H1 (cell line): ENCODE data around the gene TNPO2. TPM values are rescaled to one million over a fixed set of nuclear protein-coding genes. Genes with fewer than 3 reads are reported as not detected.

Experiments used
- CTCF ChIA-PET: fragments of 300-600 bp; sonication (Branson Sonifier 250); formaldehyde crosslinking; loops from one replicate; lab custom pipeline; 2021; ENCODE audit not compliant: partially characterized antibody; lab: Charles Lee
- POLR2A ChIA-PET: fragments of 300-600 bp; sonication (Branson Sonifier 250); formaldehyde crosslinking; loops from one replicate; lab custom pipeline; 2021; ENCODE audit warnings: inconsistent platforms; ENCODE audit not compliant: partially characterized antibody; lab: Charles Lee
- DNase-seq, 2 experiments: peaks; one replicate each; pipeline versions ENCODE4 v3.0.0 to v3.0.0-alpha.2; 2010 to 2022; ENCODE audit warnings: low spot score in 2 of 2, low read depth in 1 of 2, mixed read lengths in 1 of 2
- FAIRE-seq: peaks from 2 replicates; lab custom pipeline; 2011; peaks lifted over from hg19 to GRCh38; lab: Jason Lieb, UNC
- H2AFZ ChIP-seq: 2 replicates; pipeline ENCODE4 v1.8.1; 2012; ENCODE audit warnings: low read length, inconsistent platforms
- H2AK5ac ChIP-seq: 2 replicates; pipeline ENCODE4 v1.6.1; 2013; ENCODE audit warnings: low read depth, low read length
- H2BK120ac ChIP-seq: replicated peaks from 2 replicates; pipeline ENCODE3; 2013; ENCODE audit warnings: low read depth, low read length, inconsistent platforms
- H2BK12ac ChIP-seq: 2 replicates; pipeline ENCODE4 v1.6.1; 2013; ENCODE audit warnings: low read depth, low read length
- H2BK15ac ChIP-seq: 2 replicates; pipeline ENCODE4 v1.6.1; 2013; ENCODE audit warnings: low read length
- H2BK20ac ChIP-seq: 2 replicates; pipeline ENCODE4 v1.6.1; 2013; ENCODE audit warnings: low read length
- H2BK5ac ChIP-seq: 2 replicates; pipeline ENCODE4 v1.6.1; 2013; ENCODE audit warnings: low read depth, low read length
- H3K14ac ChIP-seq: 2 replicates; pipeline ENCODE4 v1.6.1; 2013; ENCODE audit warnings: inconsistent platforms; ENCODE audit not compliant: insufficient read length
- H3K18ac ChIP-seq: 2 replicates; pipeline ENCODE4 v1.6.1; 2013; ENCODE audit warnings: low read length; ENCODE audit errors: extremely low read depth
- H3K23ac ChIP-seq: 2 replicates; pipeline ENCODE4 v1.6.1; 2013; ENCODE audit warnings: inconsistent platforms; ENCODE audit not compliant: insufficient read length
- H3K23me2 ChIP-seq: 2 replicates; pipeline ENCODE4 v1.6.1; 2013; ENCODE audit warnings: low read depth, low read length
- H3K27ac ChIP-seq: 2 replicates; pipeline ENCODE4 v1.6.1; 2011; ENCODE audit warnings: low read depth, low read length, inconsistent platforms
- H3K27me3 ChIP-seq, 4 experiments: replicated peaks in 1 of 4; 1 replicate in 1 of 4; 2 replicates in 3 of 4; pipeline versions ENCODE4 v1.6.1 to v1.8.1; 2011 to 2013; ENCODE audit warnings: low read length in 3 of 4, mild to moderate bottlenecking in 3 of 4, inconsistent platforms in 2 of 4, mixed read lengths in 2 of 4, moderate library complexity in 1 of 4; ENCODE audit not compliant: control insufficient read depth in 3 of 4, insufficient read depth in 3 of 4; ENCODE audit errors: extremely low read depth in 1 of 4
- H3K36me3 ChIP-seq, 4 experiments: 2 replicates each; pipeline versions ENCODE4 v1.6.1 to v1.8.1; 2011 to 2013; ENCODE audit warnings: mild to moderate bottlenecking in 4 of 4, low read length in 3 of 4, moderate library complexity in 2 of 4, control low read depth in 1 of 4, inconsistent platforms in 1 of 4; ENCODE audit not compliant: insufficient read depth in 4 of 4, control insufficient read depth in 2 of 4
- H3K4ac ChIP-seq: replicated peaks from 2 replicates; pipeline ENCODE3; 2013; ENCODE audit warnings: low read length, low read depth, mixed read lengths, inconsistent platforms; ENCODE audit not compliant: insufficient read length
- H3K4me1 ChIP-seq, 4 experiments: replicated peaks in 1 of 4; 1 replicate in 1 of 4; 2 replicates in 3 of 4; pipeline versions ENCODE4 v1.6.1 to v1.8.1; 2011 to 2013; ENCODE audit warnings: low read length in 3 of 4, inconsistent platforms in 2 of 4, mixed read lengths in 1 of 4; ENCODE audit not compliant: insufficient read depth in 4 of 4, control insufficient read depth in 3 of 4
- H3K4me2 ChIP-seq, 2 experiments: 2 replicates each; pipeline versions ENCODE4 v1.6.1 to v1.8.1; 2011 to 2013; ENCODE audit warnings: low read depth in 2 of 2, low read length in 2 of 2, control low read depth in 1 of 2, inconsistent platforms in 1 of 2, mild to moderate bottlenecking in 1 of 2; ENCODE audit not compliant: insufficient read depth in 1 of 2
- H3K4me3 ChIP-seq, 4 experiments: fragments of 200-600, 300-600 bp in 1 of 4; sonication (generic), shearing (Covaris generic), sonication (Bioruptor Twin) in 1 of 4; 2 replicates each; pipeline versions ENCODE4 v1.5.1 to v1.8.1; 2011 to 2016; ENCODE audit warnings: low read length in 4 of 4, low read depth in 3 of 4, control low read depth in 2 of 4, inconsistent platforms in 2 of 4, mild to moderate bottlenecking in 2 of 4, mixed read lengths in 1 of 4, moderate library complexity in 1 of 4; ENCODE audit not compliant: insufficient read depth in 2 of 4; ENCODE audit errors: extremely low read depth in 1 of 4
- H3K56ac ChIP-seq: replicated peaks from 2 replicates; pipeline ENCODE3; 2013; ENCODE audit warnings: low read depth, mild to moderate bottlenecking, mixed read lengths, low read length, inconsistent platforms; ENCODE audit not compliant: insufficient read length
- H3K79me1 ChIP-seq: 2 replicates; pipeline ENCODE4 v1.6.1; 2013; ENCODE audit warnings: low read depth, low read length, control low read depth
- H3K79me2 ChIP-seq, 2 experiments: 2 replicates each; pipeline versions ENCODE4 v1.6.1 to v1.8.1; 2012 to 2013; ENCODE audit warnings: low read length in 2 of 2, mild to moderate bottlenecking in 2 of 2, inconsistent platforms in 1 of 2; ENCODE audit not compliant: insufficient read depth in 2 of 2, control insufficient read depth in 1 of 2
- H3K9ac ChIP-seq, 4 experiments: replicated peaks in 1 of 4; 1 replicate in 1 of 4; 2 replicates in 3 of 4; pipeline versions ENCODE4 v1.6.1 to v1.8.1; 2011 to 2013; ENCODE audit warnings: low read depth in 3 of 4, low read length in 3 of 4, control low read depth in 2 of 4, mild to moderate bottlenecking in 2 of 4, moderate library complexity in 2 of 4, inconsistent platforms in 1 of 4; ENCODE audit errors: extremely low read depth in 1 of 4
- H3K9me3 ChIP-seq, 2 experiments: 2 replicates each; pipeline versions ENCODE4 v1.6.1 to v1.8.1; 2012 to 2013; ENCODE audit warnings: mild to moderate bottlenecking in 2 of 2, moderate library complexity in 2 of 2, control low read depth in 1 of 2, inconsistent platforms in 1 of 2, low read depth in 1 of 2, low read length in 1 of 2, mixed read lengths in 1 of 2; ENCODE audit not compliant: insufficient read depth in 2 of 2
- H4K20me1 ChIP-seq, 2 experiments: replicated peaks in 1 of 2; 2 replicates each; pipeline versions ENCODE3 to v1.8.1; 2011 to 2013; ENCODE audit warnings: inconsistent platforms in 2 of 2, low read length in 2 of 2, mild to moderate bottlenecking in 1 of 2; ENCODE audit not compliant: insufficient read depth in 2 of 2, control insufficient read depth in 1 of 2
- H4K5ac ChIP-seq: 2 replicates; pipeline ENCODE4 v1.6.1; 2013; ENCODE audit warnings: low read length, low read depth, mixed read lengths, inconsistent platforms; ENCODE audit not compliant: insufficient read length
- H4K8ac ChIP-seq: 2 replicates; pipeline ENCODE4 v1.8.0; 2013; ENCODE audit warnings: mild to moderate bottlenecking, moderate library complexity, low read length, inconsistent platforms; ENCODE audit not compliant: insufficient read depth; ENCODE audit errors: extremely low read depth
- H4K91ac ChIP-seq: replicated peaks from 2 replicates; pipeline ENCODE3; 2013; ENCODE audit warnings: low read length, mixed read lengths, inconsistent platforms; ENCODE audit not compliant: insufficient read length
- BACH1 ChIP-seq: IDR thresholded peaks from 2 replicates; pipeline ENCODE4 v1.6.1; 2012; ENCODE audit warnings: low read length, improper control_type of control experiment
- GTF2F1 ChIP-seq: IDR thresholded peaks from 2 replicates; pipeline ENCODE4 v1.6.1; 2012; ENCODE audit warnings: low read depth, low read length, improper control_type of control experiment, borderline replicate concordance
- MAFK ChIP-seq: IDR thresholded peaks from 2 replicates; pipeline ENCODE4 v1.6.1; 2012; ENCODE audit warnings: low read depth, mild to moderate bottlenecking, improper control_type of control experiment, low read length
- NRF1 ChIP-seq: IDR thresholded peaks from 2 replicates; pipeline ENCODE4 v1.6.1; 2011; ENCODE audit warnings: mild to moderate bottlenecking, low read depth, low read length, improper control_type of control experiment
- TAF1 ChIP-seq: IDR thresholded peaks from 2 replicates; pipeline ENCODE4 v1.6.1; 2011; ENCODE audit warnings: mild to moderate bottlenecking, low read depth, low read length
- WGBS, 2 experiments: shearing (Covaris generic) in 1 of 2; methylation state at CpG; one replicate each; pipeline versions ENCODE4 v1.1.6 to v1.1.7; 2013 to 2015; ENCODE audit warnings: low lambda C conversion rate in 2 of 2, mixed read lengths in 2 of 2, inconsistent platforms in 1 of 2, low coverage in 1 of 2, missing lambda C conversion rate in 1 of 2; ENCODE audit not compliant: insufficient replicate concordance in 2 of 2, insufficient coverage in 1 of 2, insufficient read length in 1 of 2; ENCODE audit errors: extremely low coverage in 1 of 2, missing lambda C conversion rate in 1 of 2; 5-methylcytosine and 5-hydroxymethylcytosine counted together
- polyA plus RNA-seq, 7 experiments: library from polyadenylated mRNA; depleted of rRNA in 3 of 7; stranded (reverse) in 5 of 7; unstranded in 2 of 7; fragments of >200 nt in 5 of 7; fragments of 200-250 nt in 2 of 7; gene quantifications; 1 replicate in 5 of 7; 2 replicates in 1 of 7; 4 replicates in 1 of 7; pipeline versions ENCODE4 v1.2.1 to v1.2.3, GENCODE V29; 2011 to 2013; ENCODE audit warnings: missing spikeins in 2 of 7, mixed read lengths in 2 of 7
- total RNA-seq: library from RNA; stranded (reverse); fragmentation: NEBNext Ultra II Directional; extraction: Animal tissue kit (Norgen Biotek cat#: 25700); gene quantifications from 2 replicates; pipeline ENCODE4 v1.2.1, GENCODE V29; 2021
- TF ChIP-seq, protein P1 (sequence below): IDR thresholded peaks from 2 replicates; pipeline ENCODE4 v1.6.1; 2011; ENCODE audit warnings: low read depth, mild to moderate bottlenecking, low read length; ENCODE audit not compliant: insufficient read depth
- TF ChIP-seq, protein P2 (sequence below): IDR thresholded peaks from 2 replicates; pipeline ENCODE4 v1.6.1; 2012; ENCODE audit warnings: low read length, inconsistent platforms
- TF ChIP-seq, protein P3 (sequence below): IDR thresholded peaks from 2 replicates; pipeline ENCODE4 v1.6.1; 2011; ENCODE audit warnings: low read length, improper control_type of control experiment

Gene TNPO2
- total and polyA plus RNA-seq, 2 of the 8 experiments (the other 6 are each of a cell fraction or from before 2014, with no cell fraction given) = 112 to 121 TPM

DNA sequence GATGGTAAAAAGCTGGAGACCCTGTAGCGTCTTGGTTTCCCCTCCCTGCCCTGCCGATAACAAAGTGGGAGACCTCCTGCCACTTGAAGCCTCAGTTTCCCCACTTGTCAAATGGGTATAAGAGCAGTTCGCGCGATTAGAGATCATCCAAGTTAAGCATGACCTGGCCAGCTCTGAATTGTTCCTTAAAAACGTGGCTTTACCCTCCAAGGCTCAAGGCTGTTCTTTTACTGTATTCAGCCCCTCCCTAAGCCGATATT, 421 bp downstream of the TNPO2 start:
- peak overlapping the region; percentile 31 for H4K91ac ChIP-seq
- H2AK5ac ChIP-seq = 0 out of 2 replicates have a peak overlapping the region, but pooled peaks have one; percentile 42
- H3K9ac ChIP-seq = peak overlapping the region; percentile 72 to 97 (median 89)
- no peak overlapping the region for H2AFZ ChIP-seq
- H4K20me1 ChIP-seq = peaks cover 4 to 12% of the 10 kb centered on the region in 2 experiments
- H3K9me3 ChIP-seq = no peaks in the 10 kb centered on the region
- peaks cover 4 to 13% (median 7%) of the 10 kb centered on the region in 4 experiments; a peak in 6 of 8 replicates for H3K36me3 ChIP-seq
- H3K27ac ChIP-seq = peak overlapping the region; percentile 87
- ChIA-PET POLR2A (interaction anchor here (0.7 to 12.9 kb wide), 27 partner anchors 9 to 432 kb away, joined by 3 to 258 read pairs (median 6); partner anchors contain the start of genes BEST2, DHPS, FBXW9 and GCDH), CTCF (interaction anchor here (0.7 to 3.9 kb wide), 11 partner anchors 11 to 124 kb away, joined by 3 to 20 read pairs (median 5); partner anchors contain the start of gene TRIR)
- H3K4me2 ChIP-seq = peak overlapping the region; percentile 93
- H3K18ac ChIP-seq = peak overlapping the region; percentile 75
- peak overlapping the region; percentile 17 for H3K4ac ChIP-seq
- H3K4me3 ChIP-seq = peak overlapping the region; percentile 80 to 93 (median 82)
- H3K14ac ChIP-seq = no peak overlapping the region
- no peak overlapping the region for H2BK20ac ChIP-seq
- DNase-seq (no peak), FAIRE-seq (no peak)
- H3K56ac ChIP-seq = peak overlapping the region; percentile 3
- no peak overlapping the region; the same call in 1 of the 2 replicates for H2BK15ac ChIP-seq
- H2BK120ac ChIP-seq = no peak overlapping the region
- peaks cover 10% of the 10 kb centered on the region for H3K23me2 ChIP-seq
- H4K8ac ChIP-seq = 0 out of 2 replicates have a peak overlapping the region, but pooled peaks have one; percentile 58
- H2BK5ac ChIP-seq = 0 out of 2 replicates have a peak overlapping the region, but pooled peaks have one; percentile 76
- peaks cover 27 to 48% of the 10 kb centered on the region in 2 experiments for H3K79me2 ChIP-seq
- H3K79me1 ChIP-seq = peaks cover 10% of the 10 kb centered on the region; the same call in 1 of the 2 replicates
- no peak overlapping the region; the same call in 1 of the 2 replicates for H2BK12ac ChIP-seq
- peak overlapping the region; percentile 15 for H4K5ac ChIP-seq
- no peaks in the 10 kb centered on the region for H3K27me3 ChIP-seq
- H3K4me1 ChIP-seq = peaks cover 0 to 6% (median 2%) of the 10 kb centered on the region in 4 experiments; a peak in 5 of 7 replicates
- no peak overlapping the region for H3K23ac ChIP-seq
- WGBS, 2 experiments = 1% methylated on average over 7 of the region's 7 CpGs; no CpG with 5 or more reads in 1 of the 2 experiments
- TF ChIP-seq TAF1 (no peak), NRF1 (no peak), GTF2F1 (no peak), BACH1 (no peak), MAFK (no peak)
- TF ChIP-seq, protein P1, sequence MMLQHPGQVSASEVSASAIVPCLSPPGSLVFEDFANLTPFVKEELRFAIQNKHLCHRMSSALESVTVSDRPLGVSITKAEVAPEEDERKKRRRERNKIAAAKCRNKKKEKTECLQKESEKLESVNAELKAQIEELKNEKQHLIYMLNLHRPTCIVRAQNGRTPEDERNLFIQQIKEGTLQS = no peak
- TF ChIP-seq, protein P2, sequence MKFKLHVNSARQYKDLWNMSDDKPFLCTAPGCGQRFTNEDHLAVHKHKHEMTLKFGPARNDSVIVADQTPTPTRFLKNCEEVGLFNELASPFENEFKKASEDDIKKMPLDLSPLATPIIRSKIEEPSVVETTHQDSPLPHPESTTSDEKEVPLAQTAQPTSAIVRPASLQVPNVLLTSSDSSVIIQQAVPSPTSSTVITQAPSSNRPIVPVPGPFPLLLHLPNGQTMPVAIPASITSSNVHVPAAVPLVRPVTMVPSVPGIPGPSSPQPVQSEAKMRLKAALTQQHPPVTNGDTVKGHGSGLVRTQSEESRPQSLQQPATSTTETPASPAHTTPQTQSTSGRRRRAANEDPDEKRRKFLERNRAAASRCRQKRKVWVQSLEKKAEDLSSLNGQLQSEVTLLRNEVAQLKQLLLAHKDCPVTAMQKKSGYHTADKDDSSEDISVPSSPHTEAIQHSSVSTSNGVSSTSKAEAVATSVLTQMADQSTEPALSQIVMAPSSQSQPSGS = no peak
- TF ChIP-seq, protein P3, sequence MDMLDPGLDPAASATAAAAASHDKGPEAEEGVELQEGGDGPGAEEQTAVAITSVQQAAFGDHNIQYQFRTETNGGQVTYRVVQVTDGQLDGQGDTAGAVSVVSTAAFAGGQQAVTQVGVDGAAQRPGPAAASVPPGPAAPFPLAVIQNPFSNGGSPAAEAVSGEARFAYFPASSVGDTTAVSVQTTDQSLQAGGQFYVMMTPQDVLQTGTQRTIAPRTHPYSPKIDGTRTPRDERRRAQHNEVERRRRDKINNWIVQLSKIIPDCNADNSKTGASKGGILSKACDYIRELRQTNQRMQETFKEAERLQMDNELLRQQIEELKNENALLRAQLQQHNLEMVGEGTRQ = no peak
